NCI-H446 (cell line): Measurements from ENCODE around the gene LIPT2.

Source experiments
- DNase-seq, 2 experiments: peaks; one replicate each; lab custom pipeline; 2025; lab: John Stamatoyannopoulos, UW

The LIPT2 gene

GRCh38 chr11:74504100-74504691 lies 10.7 kb upstream of the LIPT2 start:
- no peak for DNase-seq

GRCh38 chr11:74494916-74495315 lies 1.4 kb upstream of the LIPT2 start:
- no peak for DNase-seq

- DNase-seq = no peak
Observed at GRCh38 chr11:74493791-74494630, 487 bp upstream of the LIPT2 start.

- no peak for DNase-seq
Observed at GRCh38 chr11:74492084-74492483, 1.4 kb downstream of the LIPT2 start.

GRCh38 chr11:74490941-74491340 lies 2.6 kb downstream of the LIPT2 start:
- no peak for DNase-seq

- DNase-seq = no peak
Observed at GRCh38 chr11:74487875-74488274, 5.6 kb downstream of the LIPT2 start.

GRCh38 chr11:74485868-74486267 lies 7.7 kb downstream of the LIPT2 start:
- no peak for DNase-seq

GRCh38 chr11:74480688-74481417 lies 12.7 kb downstream of the LIPT2 start:
- no peak for DNase-seq

GRCh38 chr11:74479732-74480123 lies 13.8 kb downstream of the LIPT2 start:
- DNase-seq = no peak

- no peak for DNase-seq
Observed at GRCh38 chr11:74478877-74479731, 14.4 kb downstream of the LIPT2 start.

- DNase-seq = no peak
Observed at GRCh38 chr11:74476536-74476935, 17.0 kb downstream of the LIPT2 start.

- DNase-seq = no peak
Observed at GRCh38 chr11:74474316-74474715, 19.2 kb downstream of the LIPT2 start.

- no peak for DNase-seq
Observed at GRCh38 chr11:74473382-74474173, 19.9 kb downstream of the LIPT2 start.

GRCh38 chr11:74471668-74472429 lies 21.7 kb downstream of the LIPT2 start:
- no peak for DNase-seq

GRCh38 chr11:74471037-74471436 lies 22.5 kb downstream of the LIPT2 start:
- DNase-seq = no peak

- DNase-seq = peak in 1 of 2 experiments; percentile 66
Observed at GRCh38 chr11:74470526-74470925, 23.0 kb downstream of the LIPT2 start.

- peak in 1 of 2 experiments; percentile 30 for DNase-seq
Observed at GRCh38 chr11:74468936-74469335, 24.6 kb downstream of the LIPT2 start.

GRCh38 chr11:74468521-74468920 lies 25.0 kb downstream of the LIPT2 start:
- no peak for DNase-seq

- DNase-seq = no peak
Observed at GRCh38 chr11:74468058-74468457, 25.5 kb downstream of the LIPT2 start.
